Measurements from ENCODE around the gene CFAP20DC.
"Not testable (repeated sequence)": the region's sequence is repeated elsewhere in the genome, so short reads cannot be mapped to it uniquely, and the experiment has no call there.

The CFAP20DC gene

GRCh38 chr3:58829321-58830000 lies 220.4 kb downstream of the CFAP20DC start:
- no peak overlapping the region for H3K27ac ChIP-seq
- TF ChIP-seq, protein P1, sequence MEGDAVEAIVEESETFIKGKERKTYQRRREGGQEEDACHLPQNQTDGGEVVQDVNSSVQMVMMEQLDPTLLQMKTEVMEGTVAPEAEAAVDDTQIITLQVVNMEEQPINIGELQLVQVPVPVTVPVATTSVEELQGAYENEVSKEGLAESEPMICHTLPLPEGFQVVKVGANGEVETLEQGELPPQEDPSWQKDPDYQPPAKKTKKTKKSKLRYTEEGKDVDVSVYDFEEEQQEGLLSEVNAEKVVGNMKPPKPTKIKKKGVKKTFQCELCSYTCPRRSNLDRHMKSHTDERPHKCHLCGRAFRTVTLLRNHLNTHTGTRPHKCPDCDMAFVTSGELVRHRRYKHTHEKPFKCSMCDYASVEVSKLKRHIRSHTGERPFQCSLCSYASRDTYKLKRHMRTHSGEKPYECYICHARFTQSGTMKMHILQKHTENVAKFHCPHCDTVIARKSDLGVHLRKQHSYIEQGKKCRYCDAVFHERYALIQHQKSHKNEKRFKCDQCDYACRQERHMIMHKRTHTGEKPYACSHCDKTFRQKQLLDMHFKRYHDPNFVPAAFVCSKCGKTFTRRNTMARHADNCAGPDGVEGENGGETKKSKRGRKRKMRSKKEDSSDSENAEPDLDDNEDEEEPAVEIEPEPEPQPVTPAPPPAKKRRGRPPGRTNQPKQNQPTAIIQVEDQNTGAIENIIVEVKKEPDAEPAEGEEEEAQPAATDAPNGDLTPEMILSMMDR (conservative IDR thresholded peaks at IDR 0.05), result no peak

- TF ChIP-seq, protein P1 (conservative IDR thresholded peaks at IDR 0.05), result no peak
- no peak overlapping the region for H3K27ac ChIP-seq
Measured at GRCh38 chr3:58824777-58825176, 225.0 kb downstream of the CFAP20DC start.

GRCh38 chr3:58824285-58824684 lies 225.5 kb downstream of the CFAP20DC start:
- H3K27ac ChIP-seq, result no peak overlapping the region
- TF ChIP-seq, protein P1 (conservative IDR thresholded peaks at IDR 0.05), result peak; percentile 88

DNA sequence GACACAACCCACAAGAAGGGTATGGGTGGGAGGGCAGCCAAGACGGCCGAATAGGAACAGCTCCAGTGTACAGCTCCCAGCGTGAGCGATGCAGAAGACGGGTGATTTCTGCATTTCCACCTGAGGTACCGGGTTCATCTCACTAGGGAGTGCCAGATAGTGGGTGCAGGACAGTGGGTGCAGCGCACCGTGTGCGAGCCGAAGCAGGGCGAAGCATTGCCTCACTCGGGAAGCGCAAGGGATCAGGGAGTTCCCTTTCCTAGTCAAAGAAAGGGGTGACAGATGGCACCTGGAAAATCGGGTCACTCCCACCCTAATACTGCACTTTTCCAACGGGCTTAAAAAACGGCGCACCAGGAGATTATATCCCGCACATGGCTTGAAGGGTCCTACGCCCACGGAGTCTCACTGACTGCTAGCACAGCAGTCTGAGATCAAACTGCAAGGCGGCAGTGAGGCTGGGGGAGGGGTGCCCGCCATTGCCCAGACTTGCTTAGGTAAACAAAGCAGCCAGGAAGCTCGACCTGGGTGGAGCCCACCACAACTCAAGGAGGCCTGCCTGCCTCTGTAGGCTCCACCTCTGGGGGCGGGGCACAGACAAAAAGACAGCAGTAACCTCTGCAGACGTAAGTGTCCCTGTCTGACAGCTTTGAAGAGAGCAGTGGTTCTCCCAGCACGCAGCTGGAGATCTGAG lies 243.1 kb downstream of the CFAP20DC start:
- H3K27ac ChIP-seq, result not testable (repeated sequence)

- TF ChIP-seq, protein P1 (conservative IDR thresholded peaks at IDR 0.05), result no peak
- H3K27ac ChIP-seq, result no peak overlapping the region
Measured at GRCh38 chr3:58804914-58805313, 244.9 kb downstream of the CFAP20DC start.

- TF ChIP-seq, protein P1 (conservative IDR thresholded peaks at IDR 0.05), result no peak
Measured at GRCh38 chr3:58801541-58801940, 248.3 kb downstream of the CFAP20DC start.

DNA sequence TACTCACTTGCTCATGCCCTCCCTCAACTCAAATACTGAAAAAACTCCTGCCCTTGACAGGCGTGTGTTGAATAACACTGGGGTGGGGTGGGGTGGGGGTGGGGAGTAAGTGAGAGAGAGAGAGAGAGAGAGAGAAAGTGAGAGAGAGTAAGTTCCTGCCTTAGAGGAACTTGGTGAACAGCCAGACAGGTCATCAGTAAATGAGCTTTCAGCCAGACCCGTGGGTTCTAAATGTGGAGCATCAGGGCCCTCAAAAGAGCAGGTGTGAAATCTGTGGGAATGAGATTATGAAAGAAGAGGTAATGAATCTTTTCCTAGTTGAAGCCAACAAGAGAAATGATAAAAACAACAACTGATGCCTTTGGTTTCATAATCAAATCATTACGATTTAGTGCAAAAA lies 248.9 kb downstream of the CFAP20DC start:
- TF ChIP-seq, protein P1 (conservative IDR thresholded peaks at IDR 0.05), result no peak
- no peak overlapping the region for H3K27ac ChIP-seq

More at GRCh38 chr3:58801541-58801940, 248.3 kb downstream of the CFAP20DC start:
- H3K27ac ChIP-seq, result no peak overlapping the region

DNA sequence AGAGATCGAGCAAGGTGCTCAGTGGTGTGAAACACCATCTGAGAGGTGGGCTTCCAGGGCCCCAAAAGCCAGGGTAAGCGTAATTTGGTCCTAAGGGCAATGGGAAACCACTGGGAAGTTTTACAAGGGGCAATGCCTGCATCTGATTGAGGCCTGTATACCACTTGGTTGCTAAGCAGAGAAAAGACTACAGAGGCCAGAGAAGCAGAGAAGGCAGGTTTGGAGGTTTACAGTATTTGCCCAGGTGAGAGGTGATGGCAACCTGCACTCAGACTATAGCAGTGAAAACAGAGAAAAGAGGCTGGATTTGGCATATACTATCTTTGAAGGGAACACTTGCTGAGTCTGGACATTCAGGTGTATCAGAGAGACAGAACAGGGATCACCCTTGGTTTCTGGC lies 249.8 kb downstream of the CFAP20DC start:
- TF ChIP-seq, protein P1 (conservative IDR thresholded peaks at IDR 0.05), result no peak
- H3K27ac ChIP-seq, result peak overlapping the region; percentile 28

Data from VCaP (cell line).